Measurements from ENCODE around the gene GSTM1. TPM values are rescaled to one million over a fixed set of nuclear protein-coding genes. Genes with fewer than 3 reads are reported as not detected.

Gene GSTM1
- total RNA-seq (2014; rRNA removed; shearing (Covaris generic)) = 0.12 TPM in 1 of 2 replicates, not detected in the other

- DNase-seq (ENCODE audit: low read depth) = no peak
Observed at GRCh38 chr1:109687641-109688499, at the start of gene GSTM1. Gene GSTM1 (plus strand): TSS chr1:109687817. CDS start chr1:109687874, 57 bp downstream.

DNA sequence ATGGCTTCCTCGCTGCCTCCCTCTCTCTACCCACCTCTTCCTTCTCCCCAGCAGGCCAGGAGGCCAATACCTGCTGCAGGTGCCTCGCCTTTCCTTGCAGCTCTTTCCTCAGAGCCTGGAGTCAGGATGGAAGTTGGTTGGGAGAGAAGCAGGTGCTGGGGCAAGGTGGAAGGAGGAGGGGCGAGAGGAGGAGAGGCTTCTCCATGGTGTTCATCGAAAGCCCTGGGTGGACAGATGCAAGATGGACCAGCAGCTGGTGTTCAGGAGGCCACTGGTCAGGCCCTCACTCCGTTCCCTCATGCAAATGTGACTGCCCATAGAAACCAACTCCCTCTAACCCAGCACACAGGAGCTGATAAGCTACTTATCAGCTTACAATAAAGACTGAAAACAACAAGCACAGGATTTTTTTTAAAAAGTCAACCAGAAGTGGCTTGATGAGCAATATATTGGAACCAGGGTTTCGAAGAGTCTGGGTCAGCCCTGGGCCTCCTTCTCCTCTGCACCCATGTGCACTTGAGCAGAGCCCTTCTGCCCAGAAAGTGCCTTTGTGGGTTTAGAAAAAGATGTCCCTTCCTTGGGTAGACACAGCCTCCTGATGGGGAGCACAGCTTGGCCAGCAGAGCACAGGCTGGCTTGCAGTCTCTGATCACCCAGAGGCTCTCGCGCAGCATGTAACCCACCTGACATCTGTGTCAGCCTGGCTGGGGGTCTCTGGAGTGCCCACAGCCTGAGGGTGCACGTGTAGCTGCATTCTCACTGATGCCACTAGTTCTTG lies 48.4 kb upstream of the GSTM1 start:
- no peak for DNase-seq (ENCODE audit: low read depth)

DNA sequence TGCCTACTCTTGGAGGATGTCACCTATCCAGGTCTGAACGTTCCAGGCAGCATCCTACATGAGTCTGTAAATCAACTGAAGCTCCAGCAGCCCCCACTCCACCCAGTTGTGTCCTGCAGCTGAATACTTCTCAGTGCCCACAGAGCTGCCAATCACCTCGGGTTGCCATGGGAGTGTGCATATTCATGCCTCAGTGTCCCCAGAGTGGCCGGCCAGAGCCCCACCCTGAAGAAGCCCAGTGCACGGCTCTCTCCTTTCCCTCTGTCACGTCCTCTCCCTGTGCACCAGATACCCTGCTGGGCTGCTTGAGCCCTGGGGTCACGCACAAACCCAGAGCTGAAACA lies 47.8 kb upstream of the GSTM1 start:
- DNase-seq (ENCODE audit: low read depth) = no peak

GRCh38 chr1:109640285-109640865 lies 47.2 kb upstream of the GSTM1 start:
- peak; percentile 58 for DNase-seq (ENCODE audit: low read depth)

GRCh38 chr1:109641078-109641740 lies 46.4 kb upstream of the GSTM1 start:
- no peak for DNase-seq (ENCODE audit: low read depth)

GRCh38 chr1:109641861-109642260 lies 45.8 kb upstream of the GSTM1 start:
- no peak for DNase-seq (ENCODE audit: low read depth)

GRCh38 chr1:109642626-109643025 lies 45.0 kb upstream of the GSTM1 start:
- no peak for DNase-seq (ENCODE audit: low read depth)

GRCh38 chr1:109643385-109644230 lies 44.0 kb upstream of the GSTM1 start:
- peak; percentile 65 for DNase-seq (ENCODE audit: low read depth)

DNA sequence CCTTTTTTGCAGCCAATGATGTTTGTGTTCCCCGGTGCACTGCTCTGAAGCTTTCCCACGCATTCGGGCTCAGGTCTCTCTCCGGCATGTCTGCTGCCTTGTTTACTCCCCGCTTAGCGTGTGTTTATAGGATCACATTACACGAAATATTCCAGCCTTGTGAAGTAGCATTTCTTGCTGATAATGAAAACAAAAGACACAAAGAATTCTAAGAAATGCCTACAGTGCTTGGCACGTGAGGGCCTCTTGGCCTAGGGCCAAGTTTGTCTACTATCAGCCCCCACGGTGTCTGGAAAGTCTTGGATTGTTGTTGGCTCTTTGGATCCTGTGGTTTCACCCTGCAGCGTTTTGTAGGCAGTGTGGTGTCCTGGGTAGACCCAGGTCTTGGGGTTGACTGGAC lies 42.9 kb upstream of the GSTM1 start:
- peak; percentile 54 for DNase-seq (ENCODE audit: low read depth)

DNA sequence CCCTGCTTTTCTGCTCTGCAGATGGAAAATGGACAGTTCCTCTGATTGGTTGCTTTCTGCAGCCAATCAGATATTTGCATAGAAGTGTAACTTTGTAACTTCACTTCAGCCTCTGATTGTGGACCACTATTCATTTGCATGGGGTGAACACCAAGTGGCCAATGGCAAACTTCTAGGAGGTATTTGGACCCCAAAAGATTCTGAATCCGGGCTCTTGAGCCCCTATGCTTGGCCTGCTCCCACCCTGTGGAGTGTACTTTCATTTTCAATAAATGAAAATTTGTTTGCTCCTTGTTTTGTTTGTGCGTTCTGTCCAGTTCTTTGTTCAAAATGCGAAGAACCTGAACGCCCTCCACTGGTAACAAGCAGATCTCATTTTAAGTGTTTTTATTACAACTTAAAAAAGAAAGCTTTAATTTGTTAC lies 38.1 kb upstream of the GSTM1 start:
- peak; percentile 67 for DNase-seq (ENCODE audit: low read depth)

GRCh38 chr1:109650609-109651008 lies 37.0 kb upstream of the GSTM1 start:
- DNase-seq (ENCODE audit: low read depth) = no peak

DNA sequence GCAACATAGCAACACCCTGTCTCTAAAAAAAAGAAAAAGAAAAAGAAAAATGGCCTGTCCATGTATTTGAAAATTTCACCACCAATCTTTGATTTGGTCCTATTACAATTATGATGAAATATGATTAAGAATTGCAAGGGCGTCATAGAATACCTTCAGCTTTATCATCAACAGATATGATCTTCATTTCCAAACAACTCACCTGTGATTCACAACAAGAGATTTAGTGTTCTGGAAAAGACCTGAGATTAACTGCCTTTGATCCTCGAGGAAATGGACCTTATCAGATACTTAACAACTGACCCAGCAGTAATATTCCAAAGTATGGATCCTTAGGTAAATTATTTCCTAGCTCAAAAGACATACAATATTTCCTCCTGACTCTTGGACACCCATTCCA lies 35.2 kb upstream of the GSTM1 start:
- no peak for DNase-seq (ENCODE audit: low read depth)

- no peak for DNase-seq (ENCODE audit: low read depth)
Observed at GRCh38 chr1:109653306-109653705, 34.3 kb upstream of the GSTM1 start.

DNA sequence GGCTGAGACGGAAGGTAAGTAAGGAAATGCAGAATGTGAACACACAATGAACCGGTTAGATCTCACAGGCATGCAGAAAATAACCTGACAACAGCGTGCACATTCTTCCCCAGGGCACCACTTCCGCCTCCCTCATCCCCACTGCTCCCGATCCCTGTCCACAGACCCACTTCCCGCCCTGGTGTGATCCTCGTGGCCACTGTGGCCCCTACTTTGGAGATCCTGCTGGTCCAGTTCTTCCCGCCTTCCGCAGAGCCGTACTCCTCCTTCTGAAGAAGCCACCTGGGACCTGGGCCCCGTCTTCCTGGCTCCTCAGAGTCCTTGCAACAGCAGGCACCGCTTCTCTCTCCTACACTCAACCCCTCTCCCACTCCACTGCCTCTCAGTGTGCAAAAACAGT lies 33.1 kb upstream of the GSTM1 start:
- no peak for DNase-seq (ENCODE audit: low read depth)

DNA sequence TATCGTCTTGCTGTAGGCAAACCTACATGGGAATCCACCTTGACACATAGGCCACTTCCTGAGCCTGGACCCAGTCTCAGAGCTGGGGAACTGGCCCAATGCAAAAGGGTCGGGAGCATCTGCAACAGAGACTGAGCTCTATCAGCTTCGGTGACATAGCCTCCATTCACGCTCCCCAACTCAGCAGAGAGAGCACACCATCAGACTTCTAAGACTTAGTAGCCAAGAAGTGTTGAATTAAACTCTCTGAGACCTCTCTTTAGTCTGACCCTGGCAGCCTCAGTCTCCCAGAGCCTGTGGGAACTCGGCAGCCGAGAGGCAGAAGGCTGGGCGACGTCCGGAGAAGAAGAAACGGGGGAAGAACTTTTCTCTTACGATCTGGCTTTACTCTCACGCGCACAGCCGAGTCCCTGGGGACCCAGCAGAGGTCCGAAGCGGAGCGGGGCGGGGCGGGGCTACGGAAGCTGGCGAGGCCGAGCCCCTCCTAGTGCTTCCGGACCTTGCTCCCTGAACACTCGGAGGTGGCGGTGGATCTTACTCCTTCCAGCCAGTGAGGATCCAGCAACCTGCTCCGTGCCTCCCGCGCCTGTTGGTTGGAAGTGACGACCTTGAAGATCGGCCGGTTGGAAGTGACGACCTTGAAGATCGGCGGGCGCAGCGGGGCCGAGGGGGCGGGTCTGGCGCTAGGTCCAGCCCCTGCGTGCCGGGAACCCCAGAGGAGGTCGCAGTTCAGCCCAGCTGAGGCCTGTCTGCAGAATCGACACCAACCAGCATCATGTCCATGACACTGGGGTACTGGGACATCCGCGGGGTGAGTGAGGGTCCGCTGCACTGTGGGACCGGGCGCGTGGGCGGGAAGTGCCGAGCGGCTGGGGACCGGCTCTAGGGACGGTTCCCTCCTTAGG lies 31.8 kb upstream of the GSTM1 start, which contains the start of gene GSTM4:
Gene GSTM4, plus strand, starts transcription at position 485 of the 905 bp plus-strand sequence. Its CDS starts 291 bp downstream, at position 776.
- DNase-seq (ENCODE audit: low read depth) = peak; percentile 83

DNA sequence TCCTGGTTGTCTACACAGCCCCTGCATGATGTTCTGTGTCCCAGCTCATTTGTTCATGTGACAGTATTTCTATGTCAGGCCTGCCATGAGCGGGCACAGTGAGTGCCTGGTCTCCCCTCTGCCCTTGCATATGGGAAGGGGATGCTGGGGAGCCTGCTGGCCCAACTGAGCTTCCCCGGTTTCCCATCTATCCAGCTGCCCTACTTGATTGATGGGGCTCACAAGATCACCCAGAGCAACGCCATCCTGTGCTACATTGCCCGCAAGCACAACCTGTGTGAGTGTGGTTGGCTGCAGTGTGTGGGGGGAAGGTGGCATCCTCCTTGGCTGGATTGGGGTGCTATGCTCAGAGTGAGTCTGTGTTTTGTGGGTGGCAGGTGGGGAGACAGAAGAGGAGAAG lies 30.2 kb upstream of the GSTM1 start:
- DNase-seq (ENCODE audit: low read depth) = no peak

- DNase-seq (ENCODE audit: low read depth) = no peak
Observed at GRCh38 chr1:109657970-109658369, 29.6 kb upstream of the GSTM1 start.

DNA sequence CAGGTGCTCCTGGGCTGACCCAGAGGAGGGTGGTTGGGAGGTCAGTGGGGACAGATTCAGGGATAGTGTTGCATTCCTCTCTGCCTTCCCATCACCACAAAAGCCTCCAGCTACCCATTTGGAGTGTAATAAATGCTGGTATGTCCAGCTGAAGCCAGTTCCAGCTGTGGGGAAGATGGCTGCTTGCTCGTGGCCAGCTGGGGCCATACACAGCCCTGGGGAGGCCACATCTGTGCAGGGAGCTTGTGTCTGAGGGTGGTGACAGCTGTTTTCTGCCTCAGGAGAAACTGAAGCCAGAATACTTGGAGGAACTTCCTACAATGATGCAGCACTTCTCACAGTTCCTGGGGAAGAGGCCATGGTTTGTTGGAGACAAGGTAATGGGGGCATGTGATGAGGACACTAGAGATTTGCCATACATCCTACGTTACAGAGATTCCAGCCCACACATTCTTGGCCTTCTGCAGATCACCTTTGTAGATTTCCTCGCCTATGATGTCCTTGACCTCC lies 29.0 kb upstream of the GSTM1 start:
- no peak for DNase-seq (ENCODE audit: low read depth)

DNA sequence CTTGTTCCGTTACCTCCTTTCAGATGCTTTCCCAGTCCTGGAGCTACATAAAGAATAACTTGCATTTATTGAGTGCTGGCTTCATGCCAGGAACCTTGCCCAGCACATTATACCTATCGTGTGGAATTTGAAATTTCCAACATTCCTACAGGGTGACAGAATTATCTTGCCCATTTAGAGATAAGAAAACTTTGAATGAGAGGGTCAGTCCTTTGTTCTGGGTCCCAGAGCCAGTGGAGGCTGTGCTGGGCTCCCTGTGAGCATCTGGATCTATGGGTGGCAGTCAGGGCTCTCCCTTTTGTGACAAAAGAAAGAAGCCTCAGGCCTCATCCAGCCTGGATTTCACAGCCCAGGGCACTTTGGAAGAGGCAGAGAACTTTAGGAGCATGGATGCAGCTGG lies 28.5 kb upstream of the GSTM1 start:
- DNase-seq (ENCODE audit: low read depth) = no peak
